IPS-11a (cell line): ENCODE data around the gene LOX.

Experiments used
- H3K4me3 ChIP-seq: one replicate; pipeline ENCODE4 v1.5.1; 2013; ENCODE audit warnings: low read depth, low read length, control low read depth

LOX gene

DNA sequence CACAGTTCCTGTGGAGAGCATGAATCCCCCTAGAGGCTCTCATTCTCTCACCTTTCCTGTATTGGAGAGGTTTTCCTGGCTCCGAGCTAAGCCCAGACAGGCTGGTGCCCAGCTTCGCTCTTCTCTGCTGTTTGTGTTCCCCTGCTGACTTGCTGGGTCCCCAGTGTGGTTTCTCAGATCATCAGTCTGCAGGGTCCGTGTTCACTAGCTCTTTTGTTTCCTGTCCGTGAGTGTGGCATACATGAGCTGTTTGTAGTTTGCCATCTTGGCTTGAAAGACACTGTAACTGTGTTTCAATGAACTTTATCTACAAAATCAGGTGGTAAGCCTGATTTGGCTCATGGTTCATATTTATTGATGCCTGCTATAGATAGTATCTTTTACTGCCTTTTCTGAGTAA, 23.8 kb downstream of the LOX start:
- H3K4me3 ChIP-seq = no peak overlapping the region

DNA sequence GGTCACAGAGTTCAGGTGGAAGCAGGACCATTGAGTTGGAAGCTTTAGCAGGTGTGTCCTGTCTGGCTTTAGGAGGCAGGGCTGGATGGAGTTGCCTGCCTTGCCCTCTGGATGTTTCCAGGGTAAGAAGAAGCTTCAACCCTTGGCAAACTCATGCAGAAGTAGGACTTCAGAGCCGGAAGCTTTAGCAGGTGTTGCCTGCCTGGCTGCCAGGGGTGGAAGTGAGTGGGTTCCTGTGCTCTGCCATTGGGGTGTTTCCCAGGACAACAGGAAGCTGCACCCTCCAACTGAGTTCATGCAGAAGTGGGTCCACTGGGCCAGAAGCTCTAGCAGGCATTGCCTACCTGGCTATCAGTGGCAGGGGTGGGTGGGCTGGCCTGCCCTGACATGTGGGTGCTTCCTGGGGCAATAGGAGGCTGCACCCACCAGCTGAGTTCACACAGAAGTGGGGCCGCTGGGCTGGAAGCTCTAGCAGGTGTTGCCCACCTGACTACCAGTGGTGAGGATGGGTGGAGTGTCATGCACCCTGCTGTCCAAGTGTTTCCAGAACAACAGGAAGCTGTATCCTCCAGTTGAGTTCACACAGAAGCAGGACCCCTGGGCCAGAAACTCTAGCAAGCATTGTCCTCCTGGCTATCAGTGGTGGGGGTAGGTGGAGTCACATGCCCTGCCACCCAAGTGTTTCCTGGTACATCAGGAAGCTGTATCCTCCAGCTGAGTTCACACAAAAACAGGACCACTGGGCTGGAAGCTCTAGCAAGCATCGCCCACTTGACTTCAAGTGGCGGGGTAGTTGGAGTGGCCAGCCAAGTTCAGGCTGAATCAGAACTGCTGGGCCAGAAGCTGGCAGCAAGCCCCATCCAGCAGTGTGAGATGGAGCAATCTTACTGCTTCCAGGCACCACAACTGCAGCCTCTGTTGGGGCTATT, 24.6 kb downstream of the LOX start:
- no peak overlapping the region for H3K4me3 ChIP-seq

DNA sequence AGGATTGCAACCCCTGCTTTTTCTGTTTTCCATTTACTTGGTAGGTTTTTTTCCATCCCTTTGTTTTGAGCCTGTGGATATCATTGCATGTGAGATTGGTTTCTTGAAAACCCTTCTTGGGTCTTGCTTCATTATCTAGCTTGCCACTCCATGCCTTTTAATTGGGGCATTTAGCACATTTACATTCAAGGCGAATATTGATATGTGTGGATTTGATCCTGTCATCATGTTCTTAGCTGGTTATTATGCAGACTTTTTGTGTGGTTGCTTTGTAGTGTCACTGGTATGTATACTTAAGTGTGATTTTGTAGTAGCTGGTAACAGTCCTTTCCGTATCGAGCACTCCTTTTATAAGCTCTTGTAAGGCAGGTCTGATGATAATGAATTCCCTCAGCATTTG, 26.5 kb downstream of the LOX start:
- H3K4me3 ChIP-seq = no peak overlapping the region

DNA sequence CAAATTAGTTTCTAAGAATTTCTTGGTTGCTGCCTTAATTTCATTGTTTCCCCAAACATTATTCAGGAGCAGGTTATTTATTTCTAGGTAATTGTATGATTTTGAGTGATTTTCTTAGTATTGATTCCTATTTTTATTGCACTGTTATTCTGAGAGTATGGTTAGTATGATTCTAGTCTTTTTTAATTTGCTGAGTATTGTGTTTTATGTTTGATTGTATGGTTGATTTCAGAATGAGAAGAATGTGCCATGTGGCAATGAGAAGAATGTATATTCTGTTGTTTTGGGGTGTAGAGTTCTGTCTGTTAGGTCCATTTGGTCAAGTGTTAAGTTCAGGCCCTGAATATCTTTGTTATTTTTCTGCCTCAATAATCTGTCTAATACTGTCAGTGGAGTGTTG, 27.1 kb downstream of the LOX start:
- H3K4me3 ChIP-seq = no peak overlapping the region

DNA sequence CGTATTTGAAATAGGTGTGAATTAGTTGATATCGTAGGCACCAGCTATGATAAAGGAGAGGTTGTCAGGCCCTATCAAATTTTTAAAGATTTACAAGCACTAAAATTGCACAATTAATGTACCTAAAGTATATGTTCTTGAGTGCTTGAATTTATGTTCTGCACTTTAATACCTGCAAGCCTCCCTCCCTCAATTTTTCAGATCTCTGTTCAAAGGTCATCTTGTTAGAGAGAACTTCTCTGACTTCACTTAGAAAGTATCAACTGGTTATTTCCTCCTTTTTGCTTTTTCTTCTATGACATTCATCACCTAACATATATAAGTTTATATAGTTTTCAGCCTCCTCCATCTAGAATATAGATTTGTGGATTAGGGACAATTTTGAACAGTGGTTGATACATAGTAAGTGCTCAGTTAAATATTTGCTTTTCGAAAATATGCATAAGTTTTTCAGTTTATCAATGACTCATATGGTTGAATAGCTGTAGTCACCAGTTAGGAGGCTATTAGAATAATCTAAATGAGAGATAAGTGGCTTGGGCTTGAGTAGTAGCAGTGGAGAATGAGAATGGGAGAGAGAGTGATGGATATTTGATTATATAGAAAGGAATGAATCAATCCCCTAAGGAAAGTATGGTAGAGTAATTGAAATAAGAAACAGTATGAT, 37.3 kb downstream of the LOX start:
- H3K4me3 ChIP-seq = no peak overlapping the region

DNA sequence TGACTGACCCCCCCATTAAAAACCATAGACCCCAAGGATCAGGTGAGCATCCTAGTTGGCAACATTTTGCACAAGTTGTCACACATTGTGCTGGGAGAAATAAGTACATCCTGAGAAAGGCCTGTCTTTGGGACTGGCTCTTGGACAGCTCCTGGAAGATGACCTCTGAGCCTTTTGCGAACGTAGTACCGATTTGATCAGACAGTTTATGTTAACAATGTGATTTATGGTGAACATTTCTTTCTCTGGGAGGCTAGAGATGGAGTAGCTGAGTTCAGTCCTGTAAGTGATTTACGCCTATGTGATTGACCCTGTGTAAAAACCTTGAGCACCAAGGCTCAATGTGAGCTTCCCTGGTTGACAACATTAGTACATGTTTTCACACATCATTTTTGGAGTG, 41.7 kb downstream of the LOX start:
- H3K4me3 ChIP-seq = no peak overlapping the region

DNA sequence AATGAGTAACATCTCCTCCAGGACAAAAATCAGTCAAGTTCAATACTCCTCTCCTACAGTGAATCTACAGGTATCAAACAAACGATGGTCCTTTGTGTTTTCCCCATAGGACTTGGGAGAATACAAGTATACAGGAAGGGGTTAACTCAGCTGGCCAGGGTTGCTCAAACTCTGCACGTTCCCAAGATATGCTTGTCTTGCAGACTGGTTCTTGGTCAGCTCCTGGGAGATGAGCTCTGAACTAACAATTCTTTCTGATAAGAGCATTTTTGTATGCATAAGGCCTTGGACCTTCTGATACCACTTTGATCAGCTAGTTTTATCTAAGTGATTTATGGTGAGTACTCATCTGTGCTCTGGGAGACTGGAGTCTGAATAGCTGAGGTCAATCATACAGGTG, 42.1 kb downstream of the LOX start:
- no peak overlapping the region for H3K4me3 ChIP-seq

DNA sequence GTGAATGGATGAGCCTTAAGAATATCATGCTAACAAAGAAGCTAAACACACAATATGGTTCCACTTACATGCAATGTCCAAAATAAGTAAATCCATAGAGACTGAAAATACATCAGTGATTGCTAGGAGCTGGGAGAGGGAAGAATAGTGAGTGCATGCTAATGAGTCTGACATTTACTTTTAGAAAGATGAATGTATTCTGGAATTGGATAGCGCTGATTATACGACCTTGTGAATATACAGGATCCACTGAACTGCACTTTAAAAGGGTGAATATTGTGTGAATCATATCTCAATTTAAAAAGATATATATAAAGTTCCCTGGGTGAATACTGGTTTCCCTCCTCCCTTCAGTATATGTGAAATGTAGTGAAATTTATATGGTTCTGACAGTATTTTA, 46.2 kb downstream of the LOX start:
- no peak overlapping the region for H3K4me3 ChIP-seq

DNA sequence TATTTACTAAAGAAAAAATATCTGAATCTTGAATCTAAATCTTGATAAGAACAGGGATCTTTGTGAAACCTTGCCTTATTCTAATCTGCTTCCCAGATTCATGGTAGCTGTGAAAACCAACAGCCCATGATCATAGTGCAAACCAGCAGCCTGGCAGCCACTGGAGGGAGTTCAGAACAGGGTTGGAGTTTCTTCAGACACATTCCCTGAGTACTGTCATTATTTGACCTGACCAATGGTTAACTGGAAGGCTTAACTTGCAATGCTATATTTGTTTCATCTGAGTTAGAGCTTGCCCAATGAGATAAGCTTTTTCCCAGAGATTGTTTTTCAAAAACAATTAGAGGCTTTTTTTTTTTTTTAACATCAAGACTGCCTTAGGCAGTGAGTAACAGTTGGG, 47.8 kb downstream of the LOX start:
- H3K4me3 ChIP-seq = no peak overlapping the region

DNA sequence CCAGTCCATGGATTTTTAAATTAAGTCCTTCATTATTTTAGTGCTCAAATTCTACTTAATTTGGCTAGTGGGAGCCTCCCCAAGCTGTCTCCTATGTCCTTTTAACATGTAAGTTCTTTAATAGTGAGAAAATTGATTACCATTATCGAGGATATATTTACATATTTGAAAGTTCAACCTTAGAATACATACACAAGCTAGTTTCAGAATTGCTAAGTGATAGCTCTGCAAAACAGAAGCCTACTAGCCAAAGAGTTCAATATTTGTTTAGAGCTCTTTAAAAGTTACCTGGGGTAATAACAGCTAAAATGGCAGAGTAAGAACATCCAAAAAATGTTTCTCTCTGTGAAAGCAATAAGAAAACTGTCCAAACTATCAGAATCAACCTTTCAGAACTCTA, 48.2 kb downstream of the LOX start:
- H3K4me3 ChIP-seq = no peak overlapping the region

DNA sequence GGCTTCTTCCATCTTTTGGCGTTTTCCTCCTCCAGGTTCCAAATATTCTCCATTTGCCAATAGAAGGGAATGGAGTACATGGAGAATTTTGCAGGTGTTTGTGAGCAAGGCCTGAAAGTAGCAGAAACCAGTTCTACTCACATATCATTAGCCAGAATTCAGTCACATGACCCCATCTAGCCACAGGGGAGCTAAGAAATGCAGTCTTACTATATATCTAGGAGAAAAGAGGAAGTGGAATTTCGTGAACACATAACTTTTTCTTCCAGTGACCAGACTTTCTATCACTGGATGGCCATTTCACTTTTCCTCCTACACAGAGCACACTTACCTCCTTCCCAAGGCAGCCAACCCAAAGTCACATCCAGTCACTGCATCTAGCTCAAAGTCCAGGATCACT, 55.1 kb downstream of the LOX start:
- no peak overlapping the region for H3K4me3 ChIP-seq

DNA sequence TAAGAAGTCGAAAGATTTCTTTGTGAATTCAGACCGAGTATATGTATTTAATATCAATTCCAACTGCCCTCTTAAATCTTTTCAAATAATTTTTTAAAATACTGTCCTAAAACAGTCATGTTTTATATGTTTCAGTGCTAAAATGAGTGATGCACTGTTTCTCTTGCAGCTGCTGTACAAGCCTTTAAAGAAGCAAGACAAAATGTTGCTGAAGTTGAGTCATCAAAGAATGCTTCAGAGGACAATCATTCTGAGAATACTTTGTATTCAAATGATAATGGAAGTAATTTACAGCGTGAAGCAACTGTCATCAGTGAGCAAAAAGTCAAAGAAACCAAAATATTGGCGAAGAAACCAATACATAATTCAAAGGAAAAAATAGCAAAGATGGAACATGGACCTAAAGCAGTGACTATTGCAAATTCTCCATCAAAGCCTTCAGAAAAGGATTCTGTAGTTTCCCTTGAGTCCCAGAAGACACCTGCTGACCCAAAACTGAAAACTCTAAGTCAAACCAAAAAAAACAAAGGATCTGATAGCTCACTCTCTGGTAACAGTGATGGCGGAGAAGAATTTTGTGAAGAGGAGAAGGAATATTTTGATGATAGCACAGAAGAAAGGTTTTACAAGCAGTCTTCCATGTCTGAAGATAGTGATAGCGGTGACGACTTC, 58.0 kb downstream of the LOX start:
- no peak overlapping the region for H3K4me3 ChIP-seq

DNA sequence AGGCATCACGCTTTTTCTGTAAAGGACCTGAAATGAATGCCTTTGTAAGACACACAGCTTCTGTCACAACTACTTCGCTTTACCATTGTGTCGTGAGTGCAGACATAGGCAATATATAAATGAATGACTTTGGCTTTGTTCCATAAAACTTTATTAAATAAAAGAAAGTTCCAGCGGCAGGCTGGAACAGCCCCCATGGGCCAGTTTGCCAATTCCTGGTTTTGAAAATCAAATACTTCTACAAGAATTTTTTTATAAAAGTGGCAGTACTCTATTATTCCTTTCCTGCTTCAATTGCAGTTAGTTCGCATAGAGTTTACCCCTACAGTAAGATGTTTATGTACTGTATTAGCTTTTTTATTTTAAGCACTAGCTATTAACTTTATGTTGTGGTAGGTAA, 62.6 kb downstream of the LOX start:
- no peak overlapping the region for H3K4me3 ChIP-seq

DNA sequence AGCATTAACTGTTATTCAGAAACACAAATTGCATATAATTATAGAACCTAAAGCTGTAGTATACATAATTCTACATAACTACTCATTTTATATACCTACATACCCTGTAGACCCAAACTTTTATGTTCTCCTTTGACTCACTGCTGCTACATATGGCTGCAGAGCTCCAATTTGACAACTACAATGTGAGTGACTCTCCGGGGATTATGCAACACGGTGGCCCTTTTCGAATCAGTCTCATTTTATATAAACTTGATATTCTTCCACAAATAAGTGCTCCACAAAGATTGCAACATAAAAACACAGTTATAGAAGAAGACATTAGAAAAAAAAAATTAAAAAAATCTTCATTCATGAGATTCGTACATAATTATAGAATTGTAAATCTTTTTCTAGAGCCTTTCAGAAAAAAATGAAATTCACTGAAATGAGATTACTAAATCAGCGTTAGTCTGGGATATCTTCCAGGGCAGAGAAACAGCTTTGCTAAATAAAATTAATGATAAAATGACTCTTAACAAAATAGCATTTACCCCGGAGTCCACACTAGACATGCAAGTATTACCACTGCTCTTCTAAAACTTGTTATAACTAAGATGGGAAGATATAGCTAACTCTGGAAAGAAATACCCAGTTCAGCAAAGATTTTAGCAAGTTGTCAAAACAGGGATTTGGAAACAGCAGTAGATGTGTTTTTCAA, 63.7 kb downstream of the LOX start:
- no peak overlapping the region for H3K4me3 ChIP-seq
